ENCODE results near the gene HMGXB3. TPM values are rescaled to one million over a fixed set of nuclear protein-coding genes. Genes with fewer than 3 reads are reported as not detected.

The HMGXB3 gene
- total RNA-seq, 2 experiments from 2014 or later = 30.4 to 32.6 TPM

DNA sequence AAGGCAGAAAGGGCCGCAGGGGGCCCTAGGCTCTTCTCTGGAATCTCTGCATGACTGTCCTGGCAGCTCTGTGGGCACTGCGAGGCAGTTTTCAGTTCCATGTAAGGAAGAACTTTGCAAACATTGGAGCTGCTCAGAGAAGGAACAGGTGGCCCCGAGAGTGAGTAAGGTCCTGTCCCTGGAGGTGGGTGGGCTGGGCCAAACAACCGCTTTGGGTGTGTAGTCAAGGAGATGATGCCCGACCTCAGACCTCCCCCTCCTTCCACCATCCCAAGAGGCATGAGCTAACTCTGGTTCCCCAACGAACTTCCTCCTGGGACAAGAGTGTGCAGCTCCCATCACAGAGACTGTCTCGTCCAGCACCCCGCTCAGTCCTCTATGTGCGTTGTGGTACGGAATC is 65.3 kb downstream of the HMGXB3 start:
- intact Hi-C loops (cut with micrococcal nuclease) = no loop called here
- Mint-ChIP-seq H3K27ac (no peak overlapping the region), H3K4me3 (no peak overlapping the region), H3K27me3 (no peaks in the 10 kb centered on the region), H3K9me3 (no peaks in the 10 kb centered on the region), H3K36me3 (ENCODE audit: low read depth) (no peaks in the 10 kb centered on the region), H3K4me1 (ENCODE audit: low read depth) (peaks cover 8% of the 10 kb centered on the region)
- no peak for TF ChIP-seq CTCF (IDR thresholded peaks at IDR 0.05)
- POLR2A ChIA-PET = interaction anchor here (1.4 kb wide), 2 partner anchors 11 to 65 kb away, joined by 3 to 4 read pairs; no protein-coding TSS in a partner anchor
- ATAC-seq (no peak), DNase-seq (no peak)
- CTCF ChIA-PET = interaction anchor here (0.6 kb wide), 1 partner anchor 48 kb away, joined by 3 read pairs; no protein-coding TSS in a partner anchor

DNA sequence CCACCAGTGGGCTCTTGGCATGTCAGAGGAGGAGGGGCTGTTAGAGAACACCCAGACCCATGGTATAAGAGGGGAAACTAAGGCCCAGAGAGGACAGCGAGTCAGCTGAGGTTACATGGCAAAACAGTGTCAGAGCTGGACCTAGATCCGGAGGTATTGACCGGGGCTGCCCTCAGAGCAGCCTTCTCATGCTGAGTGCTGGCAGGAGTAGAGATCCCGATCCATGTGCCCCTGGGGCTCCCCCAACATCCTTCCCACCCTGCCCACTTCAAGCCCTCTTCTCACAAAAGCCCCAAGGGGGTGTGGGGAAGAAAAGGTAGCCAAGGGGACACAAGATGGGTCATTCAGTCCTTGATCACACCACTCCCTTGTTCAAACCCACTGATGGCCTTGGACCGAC is 65.9 kb downstream of the HMGXB3 start:
- ChIA-PET POLR2A (interaction anchor here (1.4 kb wide), 2 partner anchors 11 to 65 kb away, joined by 3 to 4 read pairs; no protein-coding TSS in a partner anchor), CTCF (interaction anchor here (0.6 kb wide), 1 partner anchor 49 kb away, joined by 3 read pairs; no protein-coding TSS in a partner anchor)
- Mint-ChIP-seq H3K9me3 (no peaks in the 10 kb centered on the region), H3K27me3 (no peaks in the 10 kb centered on the region), H3K4me1 (ENCODE audit: low read depth) (peaks cover 8% of the 10 kb centered on the region), H3K36me3 (ENCODE audit: low read depth) (no peaks in the 10 kb centered on the region), H3K4me3 (no peak overlapping the region), H3K27ac (no peak overlapping the region)
- intact Hi-C loops (cut with micrococcal nuclease) = no loop called here
- DNase-seq = no peak
- no peak for ATAC-seq
- no peak for TF ChIP-seq CTCF (IDR thresholded peaks at IDR 0.05)

- intact Hi-C loops (cut with micrococcal nuclease) = no loop called here
- DNase-seq (no peak), ATAC-seq (peak; percentile 92)
- H3K27me3 Mint-ChIP-seq = no peaks in the 10 kb centered on the region
- no peak for TF ChIP-seq CTCF (IDR thresholded peaks at IDR 0.05)
- peaks cover 8% of the 10 kb centered on the region for H3K4me1 Mint-ChIP-seq (ENCODE audit: low read depth)
- ChIA-PET POLR2A (interaction anchor here (1.4 kb wide), 1 partner anchor 66 kb away, joined by 3 read pairs; no protein-coding TSS in a partner anchor), CTCF (interaction anchor here (1.2 kb wide), 1 partner anchor 25 kb away, joined by 3 read pairs; no protein-coding TSS in a partner anchor)
- no peaks in the 10 kb centered on the region for H3K36me3 Mint-ChIP-seq (ENCODE audit: low read depth)
- H3K9me3 Mint-ChIP-seq = no peaks in the 10 kb centered on the region
- H3K27ac Mint-ChIP-seq = no peak overlapping the region
- H3K4me3 Mint-ChIP-seq = no peak overlapping the region
Measured at GRCh38 chr5:150066901-150067396, 66.4 kb downstream of the HMGXB3 start.

- ChIA-PET POLR2A (no interaction called here), CTCF (interaction anchor here (1.2 kb wide), 1 partner anchor 25 kb away, joined by 3 read pairs; no protein-coding TSS in a partner anchor)
- ATAC-seq = peak; percentile 44
- TF ChIP-seq CTCF (IDR thresholded peaks at IDR 0.05) = no peak
- peaks cover 8% of the 10 kb centered on the region for H3K4me1 Mint-ChIP-seq (ENCODE audit: low read depth)
- no peak overlapping the region for H3K4me3 Mint-ChIP-seq
- no peak for DNase-seq
- H3K27me3 Mint-ChIP-seq = no peaks in the 10 kb centered on the region
- no peak overlapping the region for H3K27ac Mint-ChIP-seq
- H3K36me3 Mint-ChIP-seq (ENCODE audit: low read depth) = no peaks in the 10 kb centered on the region
- no peaks in the 10 kb centered on the region for H3K9me3 Mint-ChIP-seq
- intact Hi-C loops (cut with micrococcal nuclease) = no loop called here
Measured at GRCh38 chr5:150067405-150067960, 66.9 kb downstream of the HMGXB3 start.

GRCh38 chr5:150068071-150068470 is 67.5 kb downstream of the HMGXB3 start:
- no peak overlapping the region for H3K4me3 Mint-ChIP-seq
- no peaks in the 10 kb centered on the region for H3K27me3 Mint-ChIP-seq
- no peak for DNase-seq
- no peak overlapping the region for H3K27ac Mint-ChIP-seq
- no peaks in the 10 kb centered on the region for H3K9me3 Mint-ChIP-seq
- H3K36me3 Mint-ChIP-seq (ENCODE audit: low read depth) = no peaks in the 10 kb centered on the region
- TF ChIP-seq CTCF (IDR thresholded peaks at IDR 0.05) = no peak
- no peak for ATAC-seq
- peaks cover 8% of the 10 kb centered on the region for H3K4me1 Mint-ChIP-seq (ENCODE audit: low read depth)
- intact Hi-C loops (cut with micrococcal nuclease) = no loop called here
- CTCF ChIA-PET = interaction anchor here (1.2 kb wide), 1 partner anchor 26 kb away, joined by 3 read pairs; no protein-coding TSS in a partner anchor
- POLR2A ChIA-PET = no interaction called here
